Breast epithelium (tissue), 4 donors: ENCODE data around the gene DFFB. TPM values are rescaled to one million over a fixed set of nuclear protein-coding genes. Genes with fewer than 3 reads are reported as not detected.

Source experiments
- DNase-seq, 2 donors: peaks; one replicate each; pipeline ENCODE4 v3.0.0-alpha.2; 2019; ENCODE audit warnings: low spot score in 2 of 2
- H3K27ac ChIP-seq, 2 donors: fragments of 200-600 bp; sonication (generic) in 1 of 2; one replicate each; pipeline ENCODE4 v1.5.1; 2016 to 2019; ENCODE audit warnings: mild to moderate bottlenecking in 1 of 2
- H3K27me3 ChIP-seq, 2 donors: fragments of 200-600 bp; sonication (generic) in 1 of 2; one replicate each; pipeline versions ENCODE4 v1.5.1 to v1.6.0; 2017 to 2019; ENCODE audit warnings: control low read depth in 1 of 2, mild to moderate bottlenecking in 1 of 2
- H3K36me3 ChIP-seq: fragments of 200-600 bp; one replicate; pipeline ENCODE4 v1.5.1; 2019
- H3K4me1 ChIP-seq, 2 donors: fragments of 200-600 bp; sonication (generic); one replicate each; pipeline ENCODE4 v1.5.1; 2016 to 2019; ENCODE audit warnings: control low read depth in 1 of 2
- H3K4me3 ChIP-seq, 3 donors: fragments of 200-600 bp; sonication (generic); 1 replicate in 2 of 3; 2 replicates in 1 of 3; pipeline ENCODE4 v1.5.1; 2016 to 2019; ENCODE audit warnings: mild to moderate bottlenecking in 3 of 3, moderate library complexity in 2 of 3
- H3K9me3 ChIP-seq, 2 donors: fragments of 200-600 bp; sonication (generic) in 1 of 2; one replicate each; pipeline ENCODE4 v1.5.1; 2016 to 2019; ENCODE audit warnings: control low read depth in 1 of 2
- POLR2A ChIP-seq: fragments of 450-650 bp; IDR thresholded peaks from one replicate; pipeline ENCODE4 v1.6.1; 2016; ENCODE audit warnings: antibody characterized with exemption, mild to moderate bottlenecking, moderate library complexity
- POLR2AphosphoS5 ChIP-seq, 3 donors: sonication (generic); formaldehyde crosslinking; IDR thresholded peaks; one replicate each; pipeline ENCODE4 v1.6.1; 2017; ENCODE audit warnings: antibody characterized with exemption in 3 of 3
- intact Hi-C: fragments of 100-400 bp; cut with DNase I; formaldehyde crosslinking; loops from one replicate; pipeline ENCODE4 v1.15.1; 2023; ENCODE audit warnings: low total_unique reads
- total RNA-seq, 3 donors: library from RNA; depleted of rRNA; stranded (reverse); fragments of >200 nt; gene quantifications; one replicate each; pipeline ENCODE4 v1.1.0, GENCODE V29; 2016
- TF ChIP-seq, protein P1 (sequence below), 3 donors: fragments of 450-650 bp; IDR thresholded peaks; one replicate each; pipeline ENCODE4 v1.5.1; 2016 to 2017; ENCODE audit warnings: antibody characterized with exemption in 3 of 3, mild to moderate bottlenecking in 3 of 3, moderate library complexity in 3 of 3

DFFB gene
- total RNA-seq, 3 donors from 2014 or later: 9.1 to 14.4 (median 11.3) TPM

- no peak overlapping the region for H3K4me3 ChIP-seq
- DNase-seq: no peak
- no peaks in the 10 kb centered on the region for H3K4me1 ChIP-seq
- TF ChIP-seq POLR2A: no peak
- TF ChIP-seq, protein P1, sequence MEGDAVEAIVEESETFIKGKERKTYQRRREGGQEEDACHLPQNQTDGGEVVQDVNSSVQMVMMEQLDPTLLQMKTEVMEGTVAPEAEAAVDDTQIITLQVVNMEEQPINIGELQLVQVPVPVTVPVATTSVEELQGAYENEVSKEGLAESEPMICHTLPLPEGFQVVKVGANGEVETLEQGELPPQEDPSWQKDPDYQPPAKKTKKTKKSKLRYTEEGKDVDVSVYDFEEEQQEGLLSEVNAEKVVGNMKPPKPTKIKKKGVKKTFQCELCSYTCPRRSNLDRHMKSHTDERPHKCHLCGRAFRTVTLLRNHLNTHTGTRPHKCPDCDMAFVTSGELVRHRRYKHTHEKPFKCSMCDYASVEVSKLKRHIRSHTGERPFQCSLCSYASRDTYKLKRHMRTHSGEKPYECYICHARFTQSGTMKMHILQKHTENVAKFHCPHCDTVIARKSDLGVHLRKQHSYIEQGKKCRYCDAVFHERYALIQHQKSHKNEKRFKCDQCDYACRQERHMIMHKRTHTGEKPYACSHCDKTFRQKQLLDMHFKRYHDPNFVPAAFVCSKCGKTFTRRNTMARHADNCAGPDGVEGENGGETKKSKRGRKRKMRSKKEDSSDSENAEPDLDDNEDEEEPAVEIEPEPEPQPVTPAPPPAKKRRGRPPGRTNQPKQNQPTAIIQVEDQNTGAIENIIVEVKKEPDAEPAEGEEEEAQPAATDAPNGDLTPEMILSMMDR (IDR thresholded peaks at IDR 0.05): no peak
- TF ChIP-seq POLR2AphosphoS5 (IDR thresholded peaks at IDR 0.05): no peak
- H3K36me3 ChIP-seq: peaks cover 11% of the 10 kb centered on the region
- peaks cover 0 to 10% of the 10 kb centered on the region in 2 donors for H3K9me3 ChIP-seq
- H3K27me3 ChIP-seq: no peaks in the 10 kb centered on the region
- intact Hi-C loops: no loop called here
- no peak overlapping the region for H3K27ac ChIP-seq
Measured at GRCh38 chr1:3837685-3838084, 19.6 kb upstream of the DFFB start.

GRCh38 chr1:3838788-3839187 lies 18.5 kb upstream of the DFFB start:
- Histone ChIP-seq H3K4me3 (no peak overlapping the region), H3K4me1 (no peaks in the 10 kb centered on the region), H3K9me3 (peaks cover 0 to 10% of the 10 kb centered on the region in 2 donors), H3K27me3 (no peaks in the 10 kb centered on the region), H3K36me3 (peaks cover 11% of the 10 kb centered on the region), H3K27ac (no peak overlapping the region)
- no peak for DNase-seq
- intact Hi-C loops: no loop called here
- TF ChIP-seq, protein P1 (IDR thresholded peaks at IDR 0.05): no peak
- TF ChIP-seq POLR2A: no peak
- TF ChIP-seq POLR2AphosphoS5 (IDR thresholded peaks at IDR 0.05): no peak

DNA sequence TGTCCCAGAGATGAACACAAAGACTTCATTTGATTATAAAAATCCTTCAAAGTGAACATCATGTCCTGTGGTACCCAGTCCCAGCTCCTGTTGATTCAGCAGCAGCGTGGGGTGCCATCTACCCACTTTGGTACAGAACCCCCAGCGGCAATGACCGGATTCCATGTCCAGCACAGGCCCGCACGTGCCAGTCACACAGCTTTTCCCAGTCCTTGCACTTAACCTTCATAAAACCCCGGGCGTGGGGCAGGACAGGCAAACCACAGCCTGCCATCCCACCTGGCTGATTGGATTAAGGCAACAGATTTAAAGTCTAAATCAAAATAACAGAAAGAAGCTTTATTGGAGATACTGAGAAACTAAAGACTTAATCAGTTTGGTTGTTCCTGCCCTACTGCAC lies 15.8 kb upstream of the DFFB start:
- TF ChIP-seq, protein P1 (IDR thresholded peaks at IDR 0.05): no peak
- H3K27me3 ChIP-seq: no peaks in the 10 kb centered on the region
- H3K36me3 ChIP-seq: peaks cover 11% of the 10 kb centered on the region

GRCh38 chr1:3842912-3843311 lies 14.4 kb upstream of the DFFB start:
- no peaks in the 10 kb centered on the region for H3K9me3 ChIP-seq
- no peak overlapping the region for H3K4me3 ChIP-seq
- no peaks in the 10 kb centered on the region for H3K27me3 ChIP-seq
- TF ChIP-seq POLR2A (no peak), POLR2AphosphoS5 (IDR thresholded peaks at IDR 0.05) (no peak)
- TF ChIP-seq, protein P1 (IDR thresholded peaks at IDR 0.05): no peak
- DNase-seq: no peak
- intact Hi-C loops: no loop called here
- no peaks in the 10 kb centered on the region for H3K4me1 ChIP-seq
- peaks cover 11% of the 10 kb centered on the region for H3K36me3 ChIP-seq
- H3K27ac ChIP-seq: no peak overlapping the region

More for the DNA sequence above, 15.8 kb upstream of the DFFB start:
- Histone ChIP-seq H3K4me1 (no peaks in the 10 kb centered on the region), H3K9me3 (peaks cover 0 to 10% of the 10 kb centered on the region in 2 donors), H3K27ac (no peak overlapping the region), H3K4me3 (no peak overlapping the region)
- intact Hi-C loops: no loop called here
- DNase-seq: no peak

DNA sequence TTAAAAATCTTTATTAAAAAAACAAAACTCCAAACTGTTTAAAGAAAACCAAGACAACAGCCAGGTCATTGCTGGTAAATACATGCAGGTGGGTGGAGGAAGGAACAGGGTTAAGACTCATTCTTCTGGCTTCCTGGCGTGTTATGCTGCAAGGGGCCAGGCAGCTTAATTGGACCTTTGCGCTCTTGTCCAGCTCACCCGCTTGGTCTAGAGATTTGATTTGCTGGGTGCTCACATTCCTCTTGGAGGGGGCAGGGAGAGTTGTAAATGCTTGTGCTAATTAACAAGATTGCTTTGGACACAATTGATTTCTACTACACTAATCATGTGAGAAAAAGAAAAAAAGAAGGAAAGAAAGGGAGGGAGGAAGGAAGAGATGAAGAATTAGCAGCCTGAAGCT lies 10.7 kb upstream of the DFFB start:
- TF ChIP-seq, protein P1 (IDR thresholded peaks at IDR 0.05): no peak
- TF ChIP-seq POLR2A (no peak), POLR2AphosphoS5 (IDR thresholded peaks at IDR 0.05) (no peak)
- Histone ChIP-seq H3K36me3 (peaks cover 8% of the 10 kb centered on the region), H3K4me3 (no peak overlapping the region), H3K27me3 (no peaks in the 10 kb centered on the region), H3K27ac (no peak overlapping the region), H3K9me3 (no peaks in the 10 kb centered on the region), H3K4me1 (no peaks in the 10 kb centered on the region)
- no peak for DNase-seq
- intact Hi-C loops: no loop called here
